ENCODE data around the gene TOM1. TPM values are rescaled to one million over a fixed set of nuclear protein-coding genes. Genes with fewer than 3 reads are reported as not detected.
A peak's percentile ranks its signal among the peaks of the same experiment; 100 is the strongest.

TOM1 gene
- total and polyA plus RNA-seq, 10 of the 15 experiments (the other 5 are each of a cell fraction or from before 2014, with no cell fraction given), result 2.2 to 64.6 (median 40.3) TPM

DNA sequence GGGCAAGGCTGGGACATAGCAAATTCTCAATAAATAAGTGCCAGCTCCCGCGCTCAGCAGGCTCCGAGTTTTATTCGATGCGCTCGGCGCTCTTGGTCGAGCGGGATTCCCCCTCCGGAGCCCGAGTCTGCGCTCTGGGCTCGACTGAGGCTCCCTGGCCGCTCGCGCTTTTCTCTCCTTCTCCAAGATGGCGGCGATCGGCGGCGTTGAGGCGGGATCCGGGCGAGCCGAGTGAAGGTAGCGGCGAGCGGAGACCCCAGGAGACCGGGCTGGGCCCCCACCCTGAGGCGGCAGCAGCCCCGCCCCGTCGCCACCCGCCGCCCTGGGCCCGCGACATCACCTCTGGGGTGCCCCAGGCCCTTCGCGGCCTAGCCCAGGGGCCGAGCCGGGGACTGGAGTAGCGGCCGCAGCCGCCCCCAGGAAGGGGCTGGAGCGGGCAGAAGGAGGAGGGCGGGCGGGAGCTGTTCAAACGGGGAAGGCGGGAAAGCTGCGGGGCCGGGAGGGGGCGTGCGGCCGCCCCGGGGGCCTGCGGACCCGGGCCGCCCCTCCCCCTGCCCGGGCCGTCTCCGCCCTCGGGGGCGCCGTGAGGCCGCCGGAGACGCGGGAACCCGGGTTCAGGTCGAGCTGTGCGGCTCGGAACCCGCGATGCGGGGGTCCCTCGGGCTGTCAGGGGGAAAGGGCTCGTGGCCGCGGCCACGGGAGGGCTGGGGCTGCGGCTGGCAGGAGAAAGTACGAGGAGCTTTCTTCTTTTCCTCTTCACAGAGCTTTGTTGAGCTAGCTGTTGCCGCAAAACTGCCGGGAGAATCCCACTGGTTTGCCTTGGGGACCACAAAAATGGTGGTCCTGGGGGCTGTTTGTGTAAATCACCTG lies 42.1 kb upstream of the TOM1 start, which contains the start of gene HMGXB4 (continued):
- TF ChIP-seq KLF5 (IDR thresholded peaks at IDR 0.05; ENCODE audit: partially characterized antibody) (peak; percentile 58), MTA3 (IDR thresholded peaks at IDR 0.05; ENCODE audit: borderline replicate concordance, low read length) (no peak), ZNF207 (IDR thresholded peaks at IDR 0.05; ENCODE audit: borderline replicate concordance) (peak; percentile 93; the same call in 1 of the 2 replicates), NR2C2 (IDR thresholded peaks at IDR 0.05; ENCODE audit: borderline replicate concordance, control insufficient read depth, insufficient read length, low read depth) (peak; percentile 92), PML (IDR thresholded peaks at IDR 0.05; ENCODE audit: low read length) (no peak), FOXM1 (IDR thresholded peaks at IDR 0.05; ENCODE audit: low read depth, low read length) (peak; percentile 49; the same call in 1 of the 2 replicates), STAT1 (conservative IDR thresholded peaks at IDR 0.05) (0 out of 2 replicates have a peak, but pooled peaks have one; percentile 37), YY1 (IDR thresholded peaks at IDR 0.05; ENCODE audit: low read depth, low read length) (peak; percentile 98), BMI1 (IDR thresholded peaks at IDR 0.05; ENCODE audit: borderline replicate concordance) (no peak), CREB1 (IDR thresholded peaks at IDR 0.05; ENCODE audit: low read depth) (0 out of 2 replicates have a peak, but pooled peaks have one; percentile 46), DPF2 (IDR thresholded peaks at IDR 0.05) (peak; percentile 85), MEF2B (IDR thresholded peaks at IDR 0.05; ENCODE audit: partially characterized antibody, poor library complexity, severe bottlenecking) (peak; percentile 35)
- TF ChIP-seq, protein P1, sequence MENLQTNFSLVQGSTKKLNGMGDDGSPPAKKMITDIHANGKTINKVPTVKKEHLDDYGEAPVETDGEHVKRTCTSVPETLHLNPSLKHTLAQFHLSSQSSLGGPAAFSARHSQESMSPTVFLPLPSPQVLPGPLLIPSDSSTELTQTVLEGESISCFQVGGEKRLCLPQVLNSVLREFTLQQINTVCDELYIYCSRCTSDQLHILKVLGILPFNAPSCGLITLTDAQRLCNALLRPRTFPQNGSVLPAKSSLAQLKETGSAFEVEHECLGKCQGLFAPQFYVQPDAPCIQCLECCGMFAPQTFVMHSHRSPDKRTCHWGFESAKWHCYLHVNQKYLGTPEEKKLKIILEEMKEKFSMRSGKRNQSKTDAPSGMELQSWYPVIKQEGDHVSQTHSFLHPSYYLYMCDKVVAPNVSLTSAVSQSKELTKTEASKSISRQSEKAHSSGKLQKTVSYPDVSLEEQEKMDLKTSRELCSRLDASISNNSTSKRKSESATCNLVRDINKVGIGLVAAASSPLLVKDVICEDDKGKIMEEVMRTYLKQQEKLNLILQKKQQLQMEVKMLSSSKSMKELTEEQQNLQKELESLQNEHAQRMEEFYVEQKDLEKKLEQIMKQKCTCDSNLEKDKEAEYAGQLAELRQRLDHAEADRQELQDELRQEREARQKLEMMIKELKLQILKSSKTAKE (IDR thresholded peaks at IDR 0.05; ENCODE audit: low read depth, poor library complexity, severe bottlenecking), result peak; percentile 31
- TF ChIP-seq, protein P2, sequence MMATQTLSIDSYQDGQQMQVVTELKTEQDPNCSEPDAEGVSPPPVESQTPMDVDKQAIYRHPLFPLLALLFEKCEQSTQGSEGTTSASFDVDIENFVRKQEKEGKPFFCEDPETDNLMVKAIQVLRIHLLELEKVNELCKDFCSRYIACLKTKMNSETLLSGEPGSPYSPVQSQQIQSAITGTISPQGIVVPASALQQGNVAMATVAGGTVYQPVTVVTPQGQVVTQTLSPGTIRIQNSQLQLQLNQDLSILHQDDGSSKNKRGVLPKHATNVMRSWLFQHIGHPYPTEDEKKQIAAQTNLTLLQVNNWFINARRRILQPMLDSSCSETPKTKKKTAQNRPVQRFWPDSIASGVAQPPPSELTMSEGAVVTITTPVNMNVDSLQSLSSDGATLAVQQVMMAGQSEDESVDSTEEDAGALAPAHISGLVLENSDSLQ (IDR thresholded peaks at IDR 0.05), result no peak

All from GM12878 (cell line).